ENCODE results near the gene B4GALT2.

The B4GALT2 gene

GRCh38 chr1:44029911-44030604 lies 51.0 kb downstream of the B4GALT2 start:
- Histone ChIP-seq H3K27me3 (replicated peaks; ENCODE audit: control insufficient read depth, insufficient read depth, low read length, poor library complexity, severe bottlenecking) (no peaks in the 10 kb centered on the region), H3K4me1 (ENCODE audit: control insufficient read depth, insufficient read depth, low read length, poor library complexity, severe bottlenecking) (peaks cover 13% of the 10 kb centered on the region), H3K36me3 (ENCODE audit: control insufficient read depth, insufficient read depth, low read length) (no peaks in the 10 kb centered on the region), H3K4me3 (ENCODE audit: insufficient read depth, low read depth, low read length, poor library complexity, severe bottlenecking) (peak overlapping the region; percentile 84), H3K27ac (ENCODE audit: insufficient read depth, low read length, poor library complexity, severe bottlenecking) (peak overlapping the region; percentile 85), H3K9me3 (ENCODE audit: control insufficient read depth, low read length) (no peaks in the 10 kb centered on the region)
- DNase-seq = peak; percentile 71 to 79 (median 73)

- Histone ChIP-seq H3K4me3 (ENCODE audit: insufficient read depth, low read depth, low read length, poor library complexity, severe bottlenecking) (peak overlapping the region; percentile 84), H3K27me3 (replicated peaks; ENCODE audit: control insufficient read depth, insufficient read depth, low read length, poor library complexity, severe bottlenecking) (no peaks in the 10 kb centered on the region), H3K36me3 (ENCODE audit: control insufficient read depth, insufficient read depth, low read length) (no peaks in the 10 kb centered on the region), H3K9me3 (ENCODE audit: control insufficient read depth, low read length) (no peaks in the 10 kb centered on the region), H3K4me1 (ENCODE audit: control insufficient read depth, insufficient read depth, low read length, poor library complexity, severe bottlenecking) (peaks cover 13% of the 10 kb centered on the region), H3K27ac (ENCODE audit: insufficient read depth, low read length, poor library complexity, severe bottlenecking) (peak overlapping the region; percentile 85)
- DNase-seq = peak; percentile 43 to 58 (median 54)
These were observed 51.7 kb downstream of the B4GALT2 start for GRCh38 chr1:44030605-44031251.

GRCh38 chr1:44031252-44032169 lies 52.5 kb downstream of the B4GALT2 start, which contains the start of gene SLC6A9:
TSS of gene SLC6A9 (minus strand) at chr1:44031462. CDS start at chr1:44024277, 7,185 bp downstream.
- Histone ChIP-seq H3K9me3 (ENCODE audit: control insufficient read depth, low read length) (no peaks in the 10 kb centered on the region), H3K36me3 (ENCODE audit: control insufficient read depth, insufficient read depth, low read length) (no peaks in the 10 kb centered on the region), H3K4me1 (ENCODE audit: control insufficient read depth, insufficient read depth, low read length, poor library complexity, severe bottlenecking) (peaks cover 13% of the 10 kb centered on the region), H3K27ac (ENCODE audit: insufficient read depth, low read length, poor library complexity, severe bottlenecking) (peak within 1 kb of the TSS; percentile 85), H3K4me3 (ENCODE audit: insufficient read depth, low read depth, low read length, poor library complexity, severe bottlenecking) (peak within 1 kb of the TSS; percentile 84), H3K27me3 (replicated peaks; ENCODE audit: control insufficient read depth, insufficient read depth, low read length, poor library complexity, severe bottlenecking) (no peaks in the 10 kb centered on the region)
- DNase-seq = no peak

- no peak for DNase-seq
- no peaks in the 10 kb centered on the region for H3K27me3 ChIP-seq (replicated peaks; ENCODE audit: control insufficient read depth, insufficient read depth, low read length, poor library complexity, severe bottlenecking)
- peaks cover 13% of the 10 kb centered on the region for H3K4me1 ChIP-seq (ENCODE audit: control insufficient read depth, insufficient read depth, low read length, poor library complexity, severe bottlenecking)
- H3K4me3 ChIP-seq (ENCODE audit: insufficient read depth, low read depth, low read length, poor library complexity, severe bottlenecking) = no peak overlapping the region
- no peaks in the 10 kb centered on the region for H3K9me3 ChIP-seq (ENCODE audit: control insufficient read depth, low read length)
- no peaks in the 10 kb centered on the region for H3K36me3 ChIP-seq (ENCODE audit: control insufficient read depth, insufficient read depth, low read length)
- no peak overlapping the region for H3K27ac ChIP-seq (ENCODE audit: insufficient read depth, low read length, poor library complexity, severe bottlenecking)
These were observed 53.3 kb downstream of the B4GALT2 start for GRCh38 chr1:44032170-44032790.

GRCh38 chr1:44033041-44033575 lies 54.1 kb downstream of the B4GALT2 start:
- Histone ChIP-seq H3K9me3 (ENCODE audit: control insufficient read depth, low read length) (no peaks in the 10 kb centered on the region), H3K4me1 (ENCODE audit: control insufficient read depth, insufficient read depth, low read length, poor library complexity, severe bottlenecking) (peaks cover 13% of the 10 kb centered on the region), H3K4me3 (ENCODE audit: insufficient read depth, low read depth, low read length, poor library complexity, severe bottlenecking) (no peak overlapping the region), H3K27me3 (replicated peaks; ENCODE audit: control insufficient read depth, insufficient read depth, low read length, poor library complexity, severe bottlenecking) (no peaks in the 10 kb centered on the region), H3K27ac (ENCODE audit: insufficient read depth, low read length, poor library complexity, severe bottlenecking) (no peak overlapping the region), H3K36me3 (ENCODE audit: control insufficient read depth, insufficient read depth, low read length) (no peaks in the 10 kb centered on the region)
- DNase-seq = no peak

- Histone ChIP-seq H3K4me1 (ENCODE audit: control insufficient read depth, insufficient read depth, low read length, poor library complexity, severe bottlenecking) (peaks cover 13% of the 10 kb centered on the region), H3K36me3 (ENCODE audit: control insufficient read depth, insufficient read depth, low read length) (no peaks in the 10 kb centered on the region), H3K4me3 (ENCODE audit: insufficient read depth, low read depth, low read length, poor library complexity, severe bottlenecking) (no peak overlapping the region), H3K9me3 (ENCODE audit: control insufficient read depth, low read length) (no peaks in the 10 kb centered on the region), H3K27ac (ENCODE audit: insufficient read depth, low read length, poor library complexity, severe bottlenecking) (no peak overlapping the region), H3K27me3 (replicated peaks; ENCODE audit: control insufficient read depth, insufficient read depth, low read length, poor library complexity, severe bottlenecking) (no peaks in the 10 kb centered on the region)
- no peak for DNase-seq
These were observed 54.7 kb downstream of the B4GALT2 start for GRCh38 chr1:44033756-44034155.

GRCh38 chr1:44034423-44034822 lies 55.4 kb downstream of the B4GALT2 start:
- H3K27ac ChIP-seq (ENCODE audit: insufficient read depth, low read length, poor library complexity, severe bottlenecking) = no peak overlapping the region
- H3K36me3 ChIP-seq (ENCODE audit: control insufficient read depth, insufficient read depth, low read length) = no peaks in the 10 kb centered on the region
- no peak overlapping the region for H3K4me3 ChIP-seq (ENCODE audit: insufficient read depth, low read depth, low read length, poor library complexity, severe bottlenecking)
- no peaks in the 10 kb centered on the region for H3K27me3 ChIP-seq (replicated peaks; ENCODE audit: control insufficient read depth, insufficient read depth, low read length, poor library complexity, severe bottlenecking)
- no peak for DNase-seq
- H3K4me1 ChIP-seq (ENCODE audit: control insufficient read depth, insufficient read depth, low read length, poor library complexity, severe bottlenecking) = peaks cover 9% of the 10 kb centered on the region
- no peaks in the 10 kb centered on the region for H3K9me3 ChIP-seq (ENCODE audit: control insufficient read depth, low read length)

- Histone ChIP-seq H3K9me3 (ENCODE audit: control insufficient read depth, low read length) (no peaks in the 10 kb centered on the region), H3K27ac (ENCODE audit: insufficient read depth, low read length, poor library complexity, severe bottlenecking) (no peak overlapping the region), H3K27me3 (replicated peaks; ENCODE audit: control insufficient read depth, insufficient read depth, low read length, poor library complexity, severe bottlenecking) (no peaks in the 10 kb centered on the region), H3K36me3 (ENCODE audit: control insufficient read depth, insufficient read depth, low read length) (no peaks in the 10 kb centered on the region), H3K4me1 (ENCODE audit: control insufficient read depth, insufficient read depth, low read length, poor library complexity, severe bottlenecking) (peaks cover 7% of the 10 kb centered on the region), H3K4me3 (ENCODE audit: insufficient read depth, low read depth, low read length, poor library complexity, severe bottlenecking) (no peak overlapping the region)
- no peak for DNase-seq
These were observed 56.1 kb downstream of the B4GALT2 start for GRCh38 chr1:44034976-44035716.

Measured in effector memory CD4-positive, alpha-beta T cell (primary cell).